Mucosa of rectum (tissue), 2 donors: ENCODE results near the gene C20orf96.
"Not testable (repeated sequence)": the region's sequence is repeated elsewhere in the genome, so short reads cannot be mapped to it uniquely, and the experiment has no call there.

Experiments used
- H3K27ac ChIP-seq, 2 donors: one replicate each; pipeline ENCODE4 v1.7.0; 2013; ENCODE audit warnings: inconsistent platforms in 2 of 2, low read depth in 2 of 2, low read length in 2 of 2
- H3K27me3 ChIP-seq, 2 donors: one replicate each; pipeline ENCODE4 v1.7.0; 2013; ENCODE audit warnings: low read length in 2 of 2; ENCODE audit not compliant: control insufficient read depth in 2 of 2, insufficient read depth in 2 of 2
- H3K36me3 ChIP-seq, 2 donors: one replicate each; pipeline ENCODE4 v1.7.0; 2013; ENCODE audit warnings: low read length in 2 of 2; ENCODE audit not compliant: control insufficient read depth in 2 of 2, insufficient read depth in 2 of 2
- H3K4me1 ChIP-seq, 2 donors: one replicate each; pipeline ENCODE4 v1.7.0; 2013; ENCODE audit warnings: low read length in 2 of 2, mild to moderate bottlenecking in 1 of 2; ENCODE audit not compliant: control insufficient read depth in 2 of 2, insufficient read depth in 2 of 2
- H3K4me3 ChIP-seq, 2 donors: one replicate each; pipeline ENCODE4 v1.7.0; 2013; ENCODE audit warnings: low read length in 2 of 2
- H3K9ac ChIP-seq, 2 donors: one replicate each; pipeline ENCODE4 v1.7.0; 2013; ENCODE audit warnings: low read length in 2 of 2, low read depth in 1 of 2, mild to moderate bottlenecking in 1 of 2
- H3K9me3 ChIP-seq, 2 donors: one replicate each; pipeline ENCODE4 v1.7.0; 2013; ENCODE audit warnings: low read length in 2 of 2; ENCODE audit not compliant: control insufficient read depth in 2 of 2
- donor health status: healthy.
- donor health status: Normal muscosa, but diverticular disease.

Gene C20orf96, protein sequence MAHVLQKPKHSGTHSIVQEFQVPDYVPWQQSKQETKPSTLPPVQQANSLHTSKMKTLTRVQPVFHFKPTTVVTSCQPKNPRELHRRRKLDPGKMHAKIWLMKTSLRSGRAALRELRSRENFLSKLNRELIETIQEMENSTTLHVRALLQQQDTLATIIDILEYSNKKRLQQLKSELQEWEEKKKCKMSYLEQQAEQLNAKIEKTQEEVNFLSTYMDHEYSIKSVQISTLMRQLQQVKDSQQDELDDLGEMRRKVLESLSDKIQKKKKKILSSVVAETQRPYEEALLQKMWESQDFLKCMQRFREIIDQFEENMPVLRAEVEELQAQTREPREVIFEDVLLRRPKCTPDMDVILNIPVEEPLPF

DNA sequence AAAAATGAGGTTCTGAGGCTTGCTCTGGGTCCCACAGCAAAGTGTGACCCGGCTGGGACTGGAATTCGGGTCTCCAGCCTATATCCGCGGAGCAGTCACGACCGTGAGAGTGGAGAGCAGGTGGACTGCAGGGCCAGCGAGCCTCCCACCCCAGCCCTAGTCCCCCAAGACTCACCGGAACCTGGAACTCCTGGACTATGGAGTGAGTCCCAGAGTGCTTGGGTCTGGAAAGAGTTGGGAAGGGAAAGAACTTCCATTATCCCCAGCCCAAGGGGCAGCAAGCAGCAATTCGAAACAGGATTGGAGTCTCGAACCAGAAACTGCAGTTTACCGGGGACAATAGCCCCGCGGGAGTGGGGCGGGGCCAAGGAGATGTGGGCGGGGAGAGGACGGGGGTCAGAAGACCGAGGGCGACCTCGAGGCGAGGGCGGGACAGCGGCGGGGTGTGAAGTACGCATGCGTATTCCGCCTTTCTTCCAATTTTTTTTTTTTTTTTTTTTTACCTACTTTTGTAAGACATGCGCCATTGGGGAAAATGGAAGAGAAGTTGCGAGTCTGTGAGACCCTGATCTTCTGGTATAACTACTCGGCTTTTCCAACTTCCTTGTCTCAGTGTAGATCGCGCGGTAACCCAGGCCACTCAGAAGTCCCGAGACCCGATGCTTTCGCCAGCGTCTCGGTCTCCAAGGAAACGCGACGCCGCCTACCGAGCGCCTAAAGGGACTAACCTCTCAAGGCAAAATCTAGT lies at the start of gene C20orf96:
C20orf96 (minus strand) TSS at position 667 of the 748 bp plus-strand sequence; CDS start at position 527, 140 bp downstream.
- H3K36me3 ChIP-seq: no peaks in the 10 kb centered on the region
- no peaks in the 10 kb centered on the region for H3K27me3 ChIP-seq
- H3K4me1 ChIP-seq: peaks cover 4 to 11% of the 10 kb centered on the region in 2 donors
- H3K4me3 ChIP-seq: peak within 1 kb of the TSS; percentile 74 to 91
- peak within 1 kb of the TSS; percentile 72 to 77 for H3K27ac ChIP-seq
- H3K9ac ChIP-seq: peak within 1 kb of the TSS; percentile 80 to 84
- H3K9me3 ChIP-seq: no peaks in the 10 kb centered on the region

DNA sequence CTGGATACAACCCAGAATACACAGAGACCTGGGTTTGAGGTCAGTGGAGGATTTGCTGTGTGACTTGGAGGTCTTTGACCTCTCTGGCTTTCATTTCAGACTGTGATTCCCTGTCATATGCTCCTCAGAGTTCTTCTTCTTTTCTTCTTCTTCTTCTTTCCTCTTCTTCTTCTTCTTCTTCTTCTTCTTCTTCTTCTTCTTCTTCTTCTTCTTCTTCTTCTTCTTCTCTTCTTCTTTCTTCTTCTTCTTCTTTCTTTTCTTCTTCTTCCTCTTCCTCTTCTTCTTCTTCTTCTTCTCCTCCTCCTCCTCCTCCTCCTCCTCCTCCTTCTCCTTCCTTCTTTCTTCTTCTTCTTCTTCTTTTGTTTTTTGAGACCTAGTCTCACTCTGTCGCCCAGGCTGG lies 45.5 kb upstream of the C20orf96 start:
- H3K9ac ChIP-seq, H3K9me3 ChIP-seq, H3K27ac ChIP-seq, H3K4me1 ChIP-seq, H3K36me3 ChIP-seq, H3K27me3 ChIP-seq, H3K4me3 ChIP-seq: not testable (repeated sequence)

DNA sequence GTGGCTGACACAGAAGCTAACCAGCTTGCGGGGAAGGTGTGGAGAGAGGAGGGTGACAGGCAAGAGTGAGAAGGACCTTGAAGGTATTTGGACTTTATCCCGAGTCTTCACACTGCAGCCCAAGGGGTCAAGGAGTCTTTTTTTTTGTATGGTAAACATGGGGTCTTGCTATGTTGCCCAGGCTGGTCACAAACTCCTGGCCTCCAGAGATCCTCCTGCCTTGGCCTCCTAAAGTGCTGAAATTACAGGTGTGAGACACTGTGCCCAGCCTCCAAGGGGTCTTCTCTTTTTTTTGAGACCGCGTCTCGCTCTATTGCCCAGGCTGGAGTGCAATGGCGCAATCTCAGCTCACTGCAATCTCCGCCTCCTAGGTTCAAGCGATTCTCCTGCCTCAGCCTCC lies 44.0 kb upstream of the C20orf96 start:
- Histone ChIP-seq H3K4me1 (peaks cover 0 to 2% of the 10 kb centered on the region in 2 donors), H3K36me3 (no peaks in the 10 kb centered on the region), H3K4me3 (no peak overlapping the region), H3K9ac (no peak overlapping the region), H3K9me3 (no peaks in the 10 kb centered on the region), H3K27ac (no peak overlapping the region), H3K27me3 (no peaks in the 10 kb centered on the region)

DNA sequence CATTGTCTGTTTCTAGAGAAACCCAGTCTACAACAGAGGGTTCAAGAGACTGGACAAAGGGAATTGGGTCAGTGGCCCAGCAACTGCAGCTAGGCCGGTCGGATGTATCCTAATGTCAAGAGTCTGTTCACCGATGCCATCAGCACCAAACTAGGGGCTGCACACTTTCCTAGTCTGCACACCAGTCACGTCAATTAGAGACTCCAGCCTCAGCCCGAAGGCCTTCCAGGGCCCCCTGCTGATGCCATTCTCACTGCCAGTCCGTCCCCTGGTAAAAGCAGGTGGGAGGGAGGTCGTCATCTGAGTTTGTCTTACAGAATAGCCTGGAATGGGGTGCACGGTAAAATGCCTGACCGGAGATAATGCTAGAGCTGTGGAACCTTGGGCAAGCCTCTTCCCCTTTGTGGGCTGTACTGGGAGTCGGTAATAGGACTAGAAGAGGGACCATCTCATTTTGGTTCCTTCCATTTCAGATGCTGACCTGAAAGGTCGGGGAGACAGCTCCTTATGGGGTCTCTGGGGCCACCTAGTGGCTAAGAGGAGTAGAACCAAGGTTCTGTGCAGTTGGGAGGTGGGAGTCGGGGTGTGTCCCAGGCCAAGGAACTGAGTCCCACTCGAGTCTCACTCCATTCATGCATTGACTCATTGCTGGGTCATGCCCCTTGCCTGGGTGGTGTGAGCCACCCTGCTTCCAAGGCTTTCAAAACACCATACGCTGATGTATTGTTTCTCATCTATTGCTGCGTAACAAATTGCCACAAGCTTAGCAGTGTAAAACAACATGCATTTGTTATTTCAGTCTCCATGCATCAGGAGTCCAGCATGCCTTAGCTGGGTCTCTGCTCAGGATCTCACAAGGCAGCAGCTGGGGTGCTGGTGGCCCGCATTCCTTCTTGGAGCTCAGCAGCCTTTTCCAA lies 39.9 kb upstream of the C20orf96 start:
- Histone ChIP-seq H3K4me3 (no peak overlapping the region), H3K36me3 (no peaks in the 10 kb centered on the region), H3K27ac (no peak overlapping the region), H3K9me3 (no peaks in the 10 kb centered on the region), H3K4me1 (peaks cover 4 to 14% of the 10 kb centered on the region in 2 donors), H3K9ac (no peak overlapping the region), H3K27me3 (no peaks in the 10 kb centered on the region)

DNA sequence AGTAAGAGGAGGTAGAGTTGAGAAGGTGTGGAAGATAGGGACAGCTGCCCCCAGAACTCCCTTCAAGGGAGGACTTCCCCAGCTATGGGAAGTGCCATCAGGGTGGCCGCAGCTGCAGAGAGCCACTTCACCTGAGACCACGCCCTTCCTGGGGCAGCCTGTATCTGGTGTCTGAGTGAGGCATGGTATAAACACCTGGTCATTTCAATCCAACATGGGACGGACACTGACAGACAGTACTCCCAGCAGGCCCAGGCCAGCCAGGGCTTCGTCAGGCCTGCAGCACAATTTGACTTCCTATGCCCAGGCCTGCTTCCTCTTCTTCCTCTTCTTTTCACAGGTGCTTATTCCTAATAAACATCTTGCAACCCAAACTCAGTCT lies 39.3 kb upstream of the C20orf96 start:
- no peaks in the 10 kb centered on the region for H3K27me3 ChIP-seq
- no peaks in the 10 kb centered on the region for H3K9me3 ChIP-seq
- H3K4me3 ChIP-seq: no peak overlapping the region
- H3K36me3 ChIP-seq: no peaks in the 10 kb centered on the region
- no peak overlapping the region for H3K9ac ChIP-seq
- H3K4me1 ChIP-seq: peaks cover 6 to 14% of the 10 kb centered on the region in 2 donors
- H3K27ac ChIP-seq: no peak overlapping the region

DNA sequence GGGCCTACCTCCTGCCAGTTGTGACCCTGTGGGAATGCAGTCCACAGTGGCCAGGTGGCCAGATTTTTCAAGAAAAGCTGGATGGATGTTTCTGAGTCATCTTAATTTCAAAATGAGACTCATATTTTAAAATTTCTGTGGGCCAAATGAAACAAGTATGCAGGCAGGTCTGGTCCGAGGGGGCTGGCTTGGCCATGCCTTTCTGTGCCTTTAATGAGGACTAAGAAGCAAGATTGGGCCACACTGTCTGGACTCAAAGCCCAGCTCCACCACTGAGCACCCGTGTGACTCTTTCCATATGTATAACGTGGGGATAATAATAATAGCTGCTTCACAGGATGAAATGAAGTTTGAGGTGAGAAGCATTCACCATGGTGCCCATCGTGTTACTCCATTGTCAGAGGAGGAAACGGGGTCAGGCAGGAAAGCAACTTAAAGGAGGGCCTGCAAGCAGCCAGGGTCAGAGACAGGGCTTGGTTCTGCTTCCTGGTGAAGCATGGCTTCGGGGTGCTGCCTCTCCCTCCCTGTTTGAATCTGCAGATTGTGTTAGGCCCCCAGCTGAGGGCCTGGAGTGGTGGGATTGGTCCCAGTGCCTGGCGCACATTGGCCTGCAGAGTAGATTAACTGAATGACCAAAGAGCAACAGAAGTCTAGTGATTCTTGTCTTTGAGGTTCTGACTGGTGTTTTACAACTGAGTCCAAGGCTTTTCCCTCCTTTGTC lies 38.6 kb upstream of the C20orf96 start:
- peaks cover 11 to 14% of the 10 kb centered on the region in 2 donors for H3K4me1 ChIP-seq
- no peaks in the 10 kb centered on the region for H3K36me3 ChIP-seq
- H3K4me3 ChIP-seq: no peak overlapping the region
- no peaks in the 10 kb centered on the region for H3K27me3 ChIP-seq
- H3K9me3 ChIP-seq: no peaks in the 10 kb centered on the region
- no peak overlapping the region for H3K27ac ChIP-seq
- no peak overlapping the region for H3K9ac ChIP-seq

DNA sequence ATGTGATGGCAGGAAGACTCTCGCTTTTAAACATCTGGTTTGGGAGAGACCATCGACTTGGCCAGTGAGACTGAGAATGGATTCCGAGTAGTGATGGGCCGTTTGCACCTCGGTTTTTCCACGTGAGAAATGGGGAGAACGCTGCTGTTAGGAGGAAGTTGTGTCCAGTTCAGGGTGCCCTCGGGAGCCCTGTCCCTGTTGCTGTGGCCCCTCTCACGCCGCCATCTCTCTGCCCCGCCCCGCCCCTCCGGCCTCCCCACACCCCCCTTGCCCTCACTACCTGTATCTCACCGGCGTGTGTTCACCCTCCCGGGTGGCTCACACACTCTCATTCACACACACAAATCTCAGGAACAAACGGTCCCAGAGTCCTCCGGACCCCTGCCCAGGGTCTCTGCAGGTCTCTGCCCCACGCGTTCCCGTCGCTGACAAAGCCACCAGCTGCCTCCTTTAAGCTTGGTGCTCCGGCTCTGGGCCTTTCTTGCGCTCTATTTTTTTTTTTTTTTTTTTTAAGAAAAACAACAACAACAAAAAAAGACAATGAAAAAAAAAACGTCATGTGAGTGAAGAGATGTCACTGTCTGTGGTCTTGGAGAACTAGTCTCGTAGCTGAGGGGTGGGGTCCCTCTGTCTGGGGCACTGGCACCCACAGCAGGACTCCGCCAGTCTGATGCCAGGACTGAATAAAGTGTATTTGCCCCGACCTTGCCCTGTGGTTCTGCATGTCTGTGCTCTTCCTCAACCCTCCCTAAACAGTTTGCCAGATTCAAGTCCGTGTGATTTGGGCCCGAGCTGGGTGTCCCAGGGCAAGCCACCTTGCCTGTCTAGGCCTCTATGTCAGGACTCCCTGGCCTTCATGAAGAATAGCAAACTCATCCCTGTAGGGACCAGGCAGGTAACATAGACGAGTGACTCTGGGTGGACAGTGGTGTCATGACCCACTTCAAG lies 37.8 kb upstream of the C20orf96 start:
- Histone ChIP-seq H3K27ac (no peak overlapping the region), H3K9me3 (no peaks in the 10 kb centered on the region), H3K4me1 (peaks cover 14% of the 10 kb centered on the region in 2 donors), H3K27me3 (no peaks in the 10 kb centered on the region), H3K9ac (no peak overlapping the region), H3K36me3 (no peaks in the 10 kb centered on the region), H3K4me3 (peak overlapping the region; percentile 67 to 76)

DNA sequence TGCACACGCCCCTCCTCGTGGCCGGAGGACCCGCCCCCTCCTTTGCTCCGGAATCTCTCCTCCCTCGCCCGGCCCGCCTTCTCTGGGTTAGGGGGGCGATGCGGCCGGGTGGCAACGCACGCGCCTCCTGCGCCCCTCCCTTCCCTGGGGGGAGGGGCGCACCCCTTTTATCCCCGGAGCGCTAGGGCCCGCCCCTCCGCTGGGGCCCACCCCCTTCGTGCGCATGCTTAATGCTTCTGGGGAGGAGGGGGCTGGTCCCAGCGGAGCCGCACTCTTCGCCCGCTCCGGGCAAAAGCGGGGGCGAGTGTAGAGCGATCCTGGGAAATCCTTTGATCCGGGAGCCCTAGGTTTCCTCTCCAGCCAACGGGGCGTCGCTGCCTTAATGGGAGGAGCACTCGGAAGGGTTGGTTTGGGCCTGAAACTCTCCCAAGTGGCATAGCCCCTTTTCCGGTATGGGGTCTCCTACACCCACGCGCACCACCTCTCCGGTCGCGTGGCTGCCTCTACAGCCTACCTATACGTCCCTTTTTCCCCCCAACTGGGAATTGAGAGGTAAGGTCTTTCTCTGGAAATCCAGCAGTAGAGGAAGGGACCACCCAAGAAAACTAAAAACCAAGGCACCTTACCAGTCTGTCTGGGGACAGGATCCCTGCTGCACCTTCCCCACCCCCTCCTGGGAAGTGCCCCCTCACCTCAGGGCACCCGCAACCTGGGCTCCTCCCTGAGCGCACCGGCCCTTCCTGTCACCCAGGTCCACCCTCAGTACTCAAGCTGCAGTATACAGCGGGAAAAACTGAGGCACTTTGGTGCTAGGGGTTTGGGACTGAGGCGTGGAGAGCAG lies 36.9 kb upstream of the C20orf96 start:
- H3K27ac ChIP-seq: peak overlapping the region; percentile 38 to 90
- peaks cover 14% of the 10 kb centered on the region in 2 donors for H3K4me1 ChIP-seq
- no peak overlapping the region for H3K9ac ChIP-seq
- no peaks in the 10 kb centered on the region for H3K9me3 ChIP-seq
- H3K27me3 ChIP-seq: no peaks in the 10 kb centered on the region
- no peaks in the 10 kb centered on the region for H3K36me3 ChIP-seq
- peak overlapping the region; percentile 67 to 76 for H3K4me3 ChIP-seq
